Ovary (tissue), 9 donors: ENCODE measurements around the gene HS1BP3. TPM values are rescaled to one million over a fixed set of nuclear protein-coding genes. Genes with fewer than 3 reads are reported as not detected.
A peak's percentile ranks its signal among the peaks of the same experiment; 100 is the strongest.

Experiments used
- DNase-seq, 5 donors: peaks; one replicate each; pipeline ENCODE4 v3.0.0-alpha.2; 2019 to 2020
- H3K27ac ChIP-seq, 2 donors: fragments of 200-600 bp; one replicate each; pipeline versions ENCODE4 v1.5.1 to v1.8.0; 2019 to 2022
- H3K27me3 ChIP-seq: fragments of 200-600 bp; one replicate; pipeline ENCODE4 v1.8.0; 2022
- H3K36me3 ChIP-seq: fragments of 200-600 bp; sonication (generic); one replicate; pipeline ENCODE4 v1.5.1; 2019
- H3K4me1 ChIP-seq: one replicate; pipeline ENCODE4 v1.8.1; 2013; ENCODE audit warnings: mild to moderate bottlenecking, moderate library complexity; ENCODE audit not compliant: insufficient read depth
- H3K4me3 ChIP-seq: fragments of 200-600 bp; sonication (generic); one replicate; pipeline ENCODE4 v1.5.1; 2017
- H3K9me3 ChIP-seq, 2 donors: fragments of 200-600 bp in 1 of 2; sonication (generic) in 1 of 2; one replicate each; pipeline versions ENCODE4 v1.5.1 to v1.8.1; 2013 to 2019; ENCODE audit warnings: mild to moderate bottlenecking in 1 of 2, moderate library complexity in 1 of 2
- EP300 ChIP-seq: sonication (generic); formaldehyde crosslinking; IDR thresholded peaks from one replicate; pipeline ENCODE4 v1.6.1; 2017; ENCODE audit warnings: antibody characterized with exemption
- POLR2A ChIP-seq: fragments of 450-650 bp; IDR thresholded peaks from one replicate; pipeline ENCODE4 v1.6.1; 2017; ENCODE audit warnings: antibody characterized with exemption, mild to moderate bottlenecking, moderate library complexity
- WGBS, 3 donors: extraction: QIAGEN DNeasy Blood & Tissue Kit in 1 of 3; methylation state at CpG; one replicate each; pipeline versions ENCODE4 v1.1.5 to v1.1.7; 2013 to 2017; 5-methylcytosine and 5-hydroxymethylcytosine counted together
- intact Hi-C, 4 donors: fragments of 100-400 bp; cut with DNase I; formaldehyde crosslinking; loops; one replicate each; pipeline versions ENCODE4 v1.11.0 to v1.15.1; 2022 to 2023
- polyA plus RNA-seq, 2 donors: library from polyadenylated mRNA; stranded (reverse); fragments of 200-250 nt in 1 of 2; fragments of 350-450 nt in 1 of 2; fragmentation: Illumina TruSeq in 1 of 2; extraction: RNeasy Lipid Tissue Mini Kit (QIAGEN cat#74804) in 1 of 2; gene quantifications; one replicate each; pipeline ENCODE4 v1.2.3, GENCODE V29; 2013 to 2014
- total RNA-seq, 7 donors: library from RNA; depleted of rRNA in 2 of 7; stranded (reverse); fragments of >200 nt in 2 of 7; fragmentation: NEBNext Ultra II Directional in 3 of 7; extraction: Animal tissue kit (Norgen Biotek cat#: 25700) in 3 of 7; gene quantifications; one replicate each; pipeline versions ENCODE4 v1.1.0 to v1.2.4, GENCODE V29; 2016 to 2023
- TF ChIP-seq, protein P1 (sequence below), 3 donors: fragments of 450-650 bp in 2 of 3; fragments of 200-600 bp in 1 of 3; IDR thresholded peaks; one replicate each; pipeline versions ENCODE4 v1.5.1 to v1.8.0; 2016 to 2022; ENCODE audit warnings: antibody characterized with exemption in 3 of 3, mild to moderate bottlenecking in 1 of 3
- donor health status: DM: no; HTN: no; CAD: no; lungs with moderate emphysema.
- donor health status: DM: no; HTN: no; CAD: no.
- donor health status: Bipolar disorder and iron deficiency.
- donor health status: DM: yes; HTN: yes; CAD: no.
- donor health status: DM: no; HTN: no; CAD: no.
- donor health status: DM: yes; HTN: yes; CAD: no.

The HS1BP3 gene
- total and polyA plus RNA-seq, 9 donors, result 12.0 to 24.4 (median 22.2) TPM

DNA sequence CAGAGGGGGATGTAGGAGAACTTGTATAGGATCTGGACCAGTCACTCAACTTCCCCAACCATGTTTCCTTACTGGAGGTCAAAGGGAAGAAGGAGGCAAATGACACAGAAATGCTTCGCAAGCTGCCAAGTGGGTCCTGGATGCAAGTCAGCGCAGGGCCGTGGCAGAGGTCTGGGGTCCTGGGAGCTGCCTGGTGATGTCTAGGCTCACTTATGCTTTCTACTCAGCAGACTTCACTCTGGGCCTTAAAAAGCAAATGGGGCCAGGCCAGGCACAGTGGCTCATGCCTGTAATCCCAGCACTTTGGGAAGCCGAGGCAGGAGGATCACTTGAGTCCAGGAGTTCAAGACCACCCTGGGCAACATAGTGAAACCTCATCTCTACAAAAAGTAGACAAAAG is 19.9 kb downstream of the HS1BP3 start:
- no peaks in the 10 kb centered on the region for H3K27me3 ChIP-seq
- peak in 1 of 5 donors; percentile 14 for DNase-seq
- 93 to 96% (median 96%) methylated on average over 4 of the region's 4 CpGs for WGBS, 3 donors
- no peak overlapping the region for H3K27ac ChIP-seq
- H3K9me3 ChIP-seq, result no peaks in the 10 kb centered on the region
- intact Hi-C loops, result no loop called here
- H3K4me1 ChIP-seq, result peaks cover under 1% of the 10 kb centered on the region
- H3K36me3 ChIP-seq, result no peaks in the 10 kb centered on the region
- H3K4me3 ChIP-seq, result no peak overlapping the region
- TF ChIP-seq, protein P1, sequence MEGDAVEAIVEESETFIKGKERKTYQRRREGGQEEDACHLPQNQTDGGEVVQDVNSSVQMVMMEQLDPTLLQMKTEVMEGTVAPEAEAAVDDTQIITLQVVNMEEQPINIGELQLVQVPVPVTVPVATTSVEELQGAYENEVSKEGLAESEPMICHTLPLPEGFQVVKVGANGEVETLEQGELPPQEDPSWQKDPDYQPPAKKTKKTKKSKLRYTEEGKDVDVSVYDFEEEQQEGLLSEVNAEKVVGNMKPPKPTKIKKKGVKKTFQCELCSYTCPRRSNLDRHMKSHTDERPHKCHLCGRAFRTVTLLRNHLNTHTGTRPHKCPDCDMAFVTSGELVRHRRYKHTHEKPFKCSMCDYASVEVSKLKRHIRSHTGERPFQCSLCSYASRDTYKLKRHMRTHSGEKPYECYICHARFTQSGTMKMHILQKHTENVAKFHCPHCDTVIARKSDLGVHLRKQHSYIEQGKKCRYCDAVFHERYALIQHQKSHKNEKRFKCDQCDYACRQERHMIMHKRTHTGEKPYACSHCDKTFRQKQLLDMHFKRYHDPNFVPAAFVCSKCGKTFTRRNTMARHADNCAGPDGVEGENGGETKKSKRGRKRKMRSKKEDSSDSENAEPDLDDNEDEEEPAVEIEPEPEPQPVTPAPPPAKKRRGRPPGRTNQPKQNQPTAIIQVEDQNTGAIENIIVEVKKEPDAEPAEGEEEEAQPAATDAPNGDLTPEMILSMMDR (IDR thresholded peaks at IDR 0.05), result no peak
- TF ChIP-seq EP300 (no peak), POLR2A (no peak)

DNA sequence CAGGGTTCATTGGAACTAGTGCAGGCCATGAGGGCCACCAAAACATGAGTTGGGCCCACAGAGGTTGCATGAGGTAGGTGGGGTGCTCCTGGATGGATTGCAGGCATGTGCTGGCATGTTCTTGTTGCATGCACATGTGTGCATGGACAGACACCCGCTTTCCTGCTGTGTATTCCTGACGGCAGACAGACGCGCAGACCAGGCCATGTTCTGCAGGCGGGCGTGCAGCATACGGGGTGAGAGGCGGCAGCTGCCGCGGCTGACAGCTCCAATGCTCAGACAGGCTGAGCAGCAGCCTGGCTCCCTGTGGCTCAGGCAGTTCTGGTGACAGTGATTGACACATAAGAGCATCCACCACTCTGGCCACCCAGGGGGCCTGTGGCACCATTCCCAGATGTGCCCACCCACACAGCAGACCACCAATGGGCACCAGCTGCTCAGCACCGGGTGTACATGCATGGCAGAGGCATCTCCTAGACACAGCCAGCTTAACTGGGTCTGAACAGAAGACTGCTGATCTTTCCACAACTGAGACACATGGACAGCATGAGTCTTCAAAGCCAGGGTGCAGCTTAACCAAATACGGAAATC is 21.2 kb downstream of the HS1BP3 start:
- no peaks in the 10 kb centered on the region for H3K4me1 ChIP-seq
- intact Hi-C loops, result no loop called here
- no peaks in the 10 kb centered on the region for H3K9me3 ChIP-seq
- 64 to 87% (median 86%) methylated on average over 12 of the region's 12 CpGs for WGBS, 3 donors
- no peaks in the 10 kb centered on the region for H3K36me3 ChIP-seq
- TF ChIP-seq EP300 (no peak), POLR2A (no peak)
- TF ChIP-seq, protein P1 (IDR thresholded peaks at IDR 0.05), result no peak
- H3K27ac ChIP-seq, result no peak overlapping the region
- DNase-seq, result peak in 1 of 5 donors; percentile 29
- H3K4me3 ChIP-seq, result no peak overlapping the region
- H3K27me3 ChIP-seq, result no peaks in the 10 kb centered on the region

DNA sequence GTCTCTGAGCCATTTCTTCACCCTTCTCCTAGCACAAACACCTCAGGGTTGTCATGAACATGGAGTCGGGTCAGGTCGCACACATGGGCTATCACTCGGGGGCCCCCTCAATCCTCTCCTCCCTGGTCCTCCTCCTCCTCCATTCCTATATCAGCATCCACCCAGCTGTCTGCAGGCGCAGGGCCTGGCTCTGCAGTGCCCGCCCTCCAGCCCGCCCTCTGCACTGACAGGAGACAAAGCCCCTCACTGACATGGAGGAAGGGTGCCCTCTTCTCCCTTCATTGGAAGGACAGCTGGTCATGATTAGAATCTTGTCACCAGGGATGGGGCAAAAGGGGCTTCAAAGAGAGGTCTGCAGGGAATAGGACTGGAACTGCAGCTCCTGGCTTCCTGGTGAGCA is 21.7 kb downstream of the HS1BP3 start:
- no peaks in the 10 kb centered on the region for H3K27me3 ChIP-seq
- no peak overlapping the region for H3K27ac ChIP-seq
- whole genome bisulfite sequencing, 3 donors, result 77 to 86% (median 81%) methylated on average over 6 of the region's 6 CpGs
- H3K4me3 ChIP-seq, result no peak overlapping the region
- intact Hi-C loops, result no loop called here
- H3K9me3 ChIP-seq, result no peaks in the 10 kb centered on the region
- TF ChIP-seq, protein P1 (IDR thresholded peaks at IDR 0.05), result no peak
- TF ChIP-seq EP300 (no peak), POLR2A (no peak)
- no peaks in the 10 kb centered on the region for H3K4me1 ChIP-seq
- DNase-seq, result peak in 1 of 5 donors; percentile 14
- no peaks in the 10 kb centered on the region for H3K36me3 ChIP-seq

DNA sequence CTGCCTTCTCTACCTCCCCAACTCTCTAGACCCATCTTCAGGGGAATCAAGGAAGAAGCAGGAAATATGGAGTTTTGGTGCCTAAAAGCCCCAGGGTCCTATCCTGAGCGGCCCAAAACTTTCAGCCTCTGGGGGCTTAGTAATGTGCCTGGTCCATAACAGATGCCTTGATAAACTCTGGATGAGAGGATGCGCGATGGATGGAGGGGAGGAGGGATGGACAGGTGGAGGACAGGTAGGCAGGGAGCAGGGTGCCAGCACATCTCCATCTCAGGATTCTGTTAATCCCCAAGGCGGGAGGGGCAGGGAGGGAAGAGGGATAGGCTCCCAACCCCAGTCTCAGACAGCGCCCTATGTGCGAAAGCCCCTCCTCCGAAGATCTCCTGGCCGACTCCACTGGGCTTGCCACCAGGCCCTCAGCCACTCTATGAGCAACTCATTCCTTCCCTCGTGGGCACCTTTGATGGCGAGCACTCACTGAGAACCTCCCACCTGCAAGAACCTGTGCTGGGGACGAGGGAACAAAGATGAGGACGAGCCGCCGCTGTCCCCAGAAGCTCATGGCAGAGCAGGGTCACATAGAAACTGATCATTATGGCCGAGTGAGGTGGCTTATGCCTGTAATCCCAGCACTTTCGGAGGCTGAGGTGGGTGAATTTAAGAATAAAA is 23.1 kb downstream of the HS1BP3 start:
- 87 to 93% (median 89%) methylated on average over 16 of the region's 16 CpGs for WGBS, 3 donors
- H3K36me3 ChIP-seq, result no peaks in the 10 kb centered on the region
- intact Hi-C loops, result no loop called here
- no peak overlapping the region for H3K4me3 ChIP-seq
- no peaks in the 10 kb centered on the region for H3K9me3 ChIP-seq
- no peaks in the 10 kb centered on the region for H3K4me1 ChIP-seq
- no peak overlapping the region for H3K27ac ChIP-seq
- TF ChIP-seq POLR2A, result no peak
- TF ChIP-seq, protein P1 (IDR thresholded peaks at IDR 0.05), result no peak
- no peak for TF ChIP-seq EP300
- peak in 1 of 5 donors; percentile 29 for DNase-seq
- no peaks in the 10 kb centered on the region for H3K27me3 ChIP-seq
